ELR (cell line): ENCODE results near the gene KRTAP4-6.
"Not testable (repeated sequence)": the region's sequence is repeated elsewhere in the genome, so short reads cannot be mapped to it uniquely, and the experiment has no call there.

ENCODE experiments used
- DNase-seq: peaks from one replicate; pipeline ENCODE4 v3.0.0-alpha.2; 2015; ENCODE audit warnings: low read depth

The KRTAP4-6 gene

DNA sequence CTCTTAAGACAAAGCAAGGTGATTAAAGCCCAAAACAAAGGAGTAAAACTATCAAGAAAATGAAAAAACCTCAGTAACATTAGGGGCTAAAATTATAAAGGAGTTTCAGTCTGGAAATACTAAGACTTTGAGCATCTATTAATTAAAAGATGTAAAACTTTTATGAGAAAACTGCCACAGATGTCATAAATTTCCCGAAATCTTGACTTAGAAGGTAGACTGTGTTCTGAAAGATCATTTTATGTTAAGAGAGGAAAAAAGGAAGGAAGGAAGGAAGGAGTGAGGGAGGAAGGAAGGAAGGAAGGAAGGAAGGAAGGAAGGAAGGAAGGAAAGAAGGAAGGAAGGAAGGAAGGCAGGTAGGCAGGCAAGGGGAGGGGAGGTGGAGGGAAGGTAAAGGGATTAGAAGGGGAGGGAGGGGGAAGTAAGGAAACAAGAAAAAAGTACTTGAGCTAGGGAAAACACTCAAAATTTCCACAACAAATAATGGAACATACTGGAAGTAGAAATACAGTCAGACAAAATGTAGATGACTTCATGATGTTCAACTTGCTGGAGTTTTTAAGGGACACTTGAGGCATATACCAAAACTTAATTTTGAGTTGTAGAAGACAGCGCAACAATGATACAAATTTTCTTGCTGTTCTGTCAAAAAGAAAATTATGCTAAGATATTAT lies 7.3 kb upstream of the KRTAP4-6 start:
- DNase-seq: no peak

DNA sequence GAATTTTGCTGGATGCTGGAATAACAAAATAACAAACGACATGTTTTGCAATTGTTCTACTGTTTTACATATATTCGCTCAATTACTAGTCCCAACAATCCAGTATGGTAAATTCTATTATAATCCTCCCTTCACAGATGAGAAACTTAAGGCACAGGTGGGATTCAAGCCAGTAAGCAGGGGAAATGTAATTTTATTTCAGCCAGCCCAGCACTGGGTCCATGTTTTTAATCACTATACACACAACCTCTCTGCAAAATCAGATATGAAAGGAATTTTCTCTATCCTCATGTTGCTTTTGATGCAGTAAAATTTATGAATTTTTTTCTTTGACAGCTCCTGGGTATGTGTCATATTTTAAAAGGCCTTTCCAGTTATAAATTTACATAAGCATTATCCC lies 4.9 kb upstream of the KRTAP4-6 start:
- no peak for DNase-seq

DNA sequence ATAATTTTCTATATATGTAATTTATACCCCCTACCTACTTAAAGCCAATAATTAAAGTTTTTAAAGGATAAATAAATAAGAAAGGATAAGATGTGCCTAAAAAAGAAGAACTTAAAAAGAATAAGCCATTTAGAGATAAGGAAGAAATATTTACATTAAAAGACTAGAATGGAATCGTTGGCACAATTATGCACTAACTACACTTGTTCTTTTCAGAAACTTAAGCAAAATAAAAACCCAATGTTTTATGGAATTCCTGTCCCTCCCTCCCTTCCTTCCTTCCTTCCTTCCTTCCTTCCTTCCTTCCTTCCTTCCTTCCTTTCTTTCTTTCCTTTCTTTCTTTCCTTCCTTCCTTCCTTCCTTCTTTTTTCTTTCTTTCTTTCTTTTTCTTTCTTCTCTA lies 4.5 kb upstream of the KRTAP4-6 start:
- no peak for DNase-seq

DNA sequence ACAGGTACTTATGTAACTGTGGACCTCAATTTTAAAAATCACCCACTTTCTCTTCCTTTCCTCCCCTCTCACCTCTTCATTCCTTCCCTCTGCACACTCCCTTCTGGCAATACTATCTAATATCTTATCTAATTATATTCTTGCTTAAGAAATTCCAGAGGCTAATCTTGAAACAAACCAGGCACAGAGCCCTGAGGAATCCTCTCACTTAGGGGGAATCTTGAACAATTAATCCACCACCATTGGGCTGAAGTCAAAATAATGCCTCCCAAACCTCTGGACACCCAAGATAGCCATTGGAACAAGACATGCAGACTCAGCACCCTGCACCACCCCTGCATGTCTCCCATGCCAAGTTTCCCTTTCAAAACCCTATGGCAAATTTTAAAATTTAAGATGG lies 1.0 kb upstream of the KRTAP4-6 start:
- DNase-seq: no peak

DNA sequence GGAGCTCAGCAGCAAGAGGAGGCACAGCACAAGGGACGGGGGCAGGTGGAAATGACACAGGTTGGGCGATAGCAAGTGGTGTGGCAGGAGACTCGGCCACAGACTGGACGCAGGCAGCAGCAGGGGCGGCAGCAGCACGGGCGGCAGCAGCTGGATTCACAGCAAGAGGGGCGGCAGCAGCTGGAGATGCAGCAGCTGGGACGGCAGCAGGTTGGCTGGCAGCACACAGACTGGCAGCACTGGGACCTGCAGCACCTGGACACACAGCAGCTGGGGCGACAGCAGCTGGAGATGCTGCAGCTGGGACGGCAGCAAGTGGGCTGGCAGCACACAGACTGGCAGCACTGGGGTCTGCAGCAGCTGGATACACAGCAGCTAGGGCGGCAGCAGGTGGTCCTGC lies 479 bp downstream of the KRTAP4-6 start:
- DNase-seq: not testable (repeated sequence)

DNA sequence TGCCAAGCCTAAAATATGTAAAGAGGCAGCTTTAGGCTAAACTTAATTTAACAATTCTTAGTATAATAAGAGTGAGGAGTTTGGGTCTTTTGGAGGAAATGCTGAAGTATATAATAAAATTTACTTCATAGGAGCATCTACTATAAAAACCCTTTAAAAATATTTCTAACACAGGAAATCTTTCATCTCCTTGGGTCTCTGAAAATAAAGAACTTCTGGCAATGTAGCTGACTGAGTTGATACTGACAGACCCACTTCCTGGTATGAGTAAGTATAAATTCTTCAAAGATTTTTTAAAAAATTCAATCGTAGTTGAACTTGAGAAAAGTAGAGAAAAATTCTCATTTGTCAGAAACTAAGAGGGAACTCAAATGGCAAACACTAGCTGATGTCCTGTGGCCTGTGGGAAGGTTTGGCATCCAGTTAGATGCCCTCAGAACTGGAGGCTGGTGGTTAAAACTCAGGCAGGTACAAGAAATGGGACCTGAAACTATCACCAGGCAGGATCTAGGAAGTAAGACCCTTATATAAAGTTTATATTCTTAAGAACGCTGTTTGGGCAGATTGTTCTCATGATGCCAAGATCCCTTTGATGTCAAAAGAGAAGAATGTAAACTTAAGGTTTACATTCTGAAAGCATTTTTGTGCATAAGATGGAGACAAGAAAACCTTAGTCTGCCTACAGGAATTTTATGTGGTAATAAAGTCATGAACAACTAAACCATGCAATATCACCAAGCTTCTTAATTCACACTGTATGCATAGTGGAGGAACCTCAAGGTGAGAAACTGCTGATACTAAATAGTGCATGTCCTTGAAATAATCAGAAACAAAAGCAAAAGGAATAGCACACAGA lies 6.2 kb downstream of the KRTAP4-6 start:
- peak; percentile 38 for DNase-seq

DNA sequence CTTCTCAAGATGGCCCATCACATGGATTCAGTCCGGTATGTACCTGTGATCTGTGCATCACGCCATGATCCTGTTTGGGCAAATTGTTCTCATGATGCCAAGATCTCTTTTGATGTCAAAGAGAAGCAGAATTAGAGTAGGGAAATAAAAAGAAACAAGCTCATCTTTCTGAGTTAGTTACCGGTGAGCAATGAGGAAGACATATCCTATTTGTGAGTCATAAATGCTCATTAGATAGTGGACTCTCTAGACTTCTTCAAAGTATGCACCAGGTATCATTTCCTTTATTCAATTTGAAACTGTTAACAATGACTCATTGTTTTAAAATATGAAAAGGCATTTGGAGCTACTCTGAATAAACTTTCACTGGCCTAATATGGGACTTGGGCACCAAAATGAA lies 8.4 kb downstream of the KRTAP4-6 start:
- DNase-seq: peak; percentile 88

DNA sequence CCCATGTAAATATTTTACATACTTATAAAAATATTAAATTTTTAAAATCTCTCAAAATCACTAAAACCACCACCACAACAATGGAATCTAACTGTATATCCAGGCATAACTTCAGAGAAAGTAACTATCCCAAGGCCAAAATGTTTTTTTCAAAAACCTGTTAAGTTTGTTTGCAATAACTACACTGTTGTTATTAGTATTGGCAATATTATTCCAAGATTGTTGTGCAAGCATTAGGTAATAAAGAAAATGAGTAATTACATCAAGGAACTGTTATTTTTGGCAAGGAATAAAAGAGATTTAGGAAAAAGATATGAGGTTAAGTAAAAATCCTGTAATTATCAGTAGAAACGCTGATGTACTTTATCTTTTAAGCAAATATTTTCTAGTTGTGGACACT lies 13.0 kb downstream of the KRTAP4-6 start:
- DNase-seq: no peak

DNA sequence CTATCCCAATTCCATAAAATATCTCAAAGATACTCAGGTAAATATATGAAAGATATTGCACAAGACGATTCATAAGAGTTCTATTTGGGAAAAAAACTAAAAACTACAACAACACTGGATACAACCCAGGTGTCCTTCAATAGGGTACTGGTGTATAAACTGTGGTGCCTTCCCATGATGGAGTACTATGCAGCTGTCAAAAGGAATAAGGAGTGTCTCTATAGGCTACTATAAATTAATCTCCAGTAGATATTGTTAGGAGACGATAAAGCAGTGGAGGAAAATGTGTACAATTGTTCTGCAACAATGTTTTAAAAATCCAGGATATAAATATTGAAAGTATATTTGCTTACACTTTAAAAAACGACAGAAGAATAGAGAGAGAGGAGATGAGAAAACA lies 13.9 kb downstream of the KRTAP4-6 start:
- DNase-seq: no peak

DNA sequence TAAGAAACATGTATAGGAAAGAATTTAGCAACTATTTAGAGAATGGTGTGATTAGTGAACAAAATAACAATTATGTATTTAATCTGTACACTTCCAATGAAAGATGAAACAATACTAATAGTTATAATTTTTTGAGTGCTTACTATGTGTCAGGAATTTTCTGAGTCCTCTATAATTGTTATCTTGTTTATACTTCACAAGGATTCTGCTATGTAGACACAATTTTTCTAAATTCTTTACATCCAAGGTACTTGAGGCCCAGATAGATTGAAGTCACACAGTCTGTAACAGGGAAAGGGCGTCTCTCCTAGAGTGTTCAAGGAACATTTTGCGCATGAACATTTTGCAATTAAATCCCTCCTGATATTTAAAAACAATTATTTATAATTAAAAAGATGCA lies 15.3 kb downstream of the KRTAP4-6 start:
- DNase-seq: no peak

DNA sequence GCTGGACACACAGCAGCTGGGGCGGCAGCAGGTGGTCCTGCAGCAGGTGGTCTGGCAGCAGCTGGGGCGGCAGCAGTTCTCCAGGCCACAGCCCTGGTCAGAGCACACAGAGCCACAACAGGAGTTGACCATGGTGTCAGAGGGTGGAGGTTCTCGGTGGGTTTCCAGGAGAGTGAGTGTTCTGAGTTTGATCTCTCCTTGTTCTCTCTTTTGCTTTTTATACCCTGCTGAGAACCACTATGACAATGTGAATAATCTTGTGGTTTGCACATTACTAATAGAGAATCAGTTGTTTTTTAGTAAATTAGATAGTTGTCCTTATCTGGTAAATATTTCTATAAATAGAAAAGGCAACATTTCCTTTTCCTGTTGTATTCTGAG lies 16.4 kb downstream of the KRTAP4-6 start, which contains the start of gene KRTAP4-12:
Gene KRTAP4-12, minus strand, starts transcription at position 192 of the 381 bp plus-strand sequence. Its CDS starts 60 bp downstream, at position 132.
- DNase-seq: not testable (repeated sequence)

DNA sequence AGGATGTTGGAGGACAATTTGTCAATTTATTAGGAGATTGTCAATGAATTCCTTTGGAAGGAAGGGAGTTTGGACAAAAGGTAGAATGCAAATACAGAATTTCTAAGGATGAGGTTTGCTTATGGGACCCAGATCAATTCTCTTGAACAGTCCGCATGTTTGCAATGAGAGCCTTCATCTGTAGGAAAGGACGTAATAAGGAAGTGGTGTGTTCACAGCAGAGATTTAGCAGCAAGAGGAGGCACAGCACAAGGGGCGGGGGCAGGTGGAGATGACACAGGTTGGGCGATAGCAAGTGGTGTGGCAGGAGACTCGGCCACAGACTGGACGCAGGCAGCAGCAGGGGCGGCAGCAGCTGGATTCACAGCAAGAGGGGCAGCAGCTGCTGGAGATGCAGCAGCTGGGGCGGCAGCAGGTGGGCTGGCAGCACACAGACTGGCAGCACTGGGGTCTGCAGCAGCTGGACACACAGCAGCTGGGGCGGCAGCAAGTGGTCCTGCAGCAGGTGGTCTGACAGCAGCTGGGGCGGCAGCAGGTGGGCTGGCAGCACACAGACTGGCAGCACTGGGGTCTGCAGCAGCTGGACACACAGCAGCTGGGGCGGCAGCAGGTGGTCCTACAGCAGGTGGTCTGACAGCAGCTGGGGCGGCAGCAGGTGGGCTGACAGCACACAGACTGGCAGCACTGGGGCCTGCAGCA lies 16.9 kb downstream of the KRTAP4-6 start:
- not testable (repeated sequence) for DNase-seq

DNA sequence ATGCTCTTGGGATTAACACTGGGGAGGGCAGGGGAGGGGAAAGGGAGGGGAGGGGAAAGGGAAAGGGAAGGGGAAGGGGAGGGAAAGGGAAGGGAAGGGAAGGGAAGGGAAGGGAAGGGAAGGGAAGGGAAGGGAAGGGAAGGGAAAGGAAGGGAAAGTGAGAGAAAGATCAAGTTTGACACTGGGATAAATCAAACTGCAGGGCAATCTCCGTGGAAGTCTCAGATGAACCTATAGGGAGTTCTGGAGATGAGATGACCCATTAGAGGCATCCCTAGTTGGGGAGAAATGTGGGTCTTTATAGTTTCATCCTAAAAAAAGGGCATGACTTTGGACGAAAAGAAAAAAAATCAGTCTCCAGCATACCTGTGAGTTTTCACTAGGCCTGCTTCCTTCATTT lies 18.6 kb downstream of the KRTAP4-6 start:
- no peak for DNase-seq

DNA sequence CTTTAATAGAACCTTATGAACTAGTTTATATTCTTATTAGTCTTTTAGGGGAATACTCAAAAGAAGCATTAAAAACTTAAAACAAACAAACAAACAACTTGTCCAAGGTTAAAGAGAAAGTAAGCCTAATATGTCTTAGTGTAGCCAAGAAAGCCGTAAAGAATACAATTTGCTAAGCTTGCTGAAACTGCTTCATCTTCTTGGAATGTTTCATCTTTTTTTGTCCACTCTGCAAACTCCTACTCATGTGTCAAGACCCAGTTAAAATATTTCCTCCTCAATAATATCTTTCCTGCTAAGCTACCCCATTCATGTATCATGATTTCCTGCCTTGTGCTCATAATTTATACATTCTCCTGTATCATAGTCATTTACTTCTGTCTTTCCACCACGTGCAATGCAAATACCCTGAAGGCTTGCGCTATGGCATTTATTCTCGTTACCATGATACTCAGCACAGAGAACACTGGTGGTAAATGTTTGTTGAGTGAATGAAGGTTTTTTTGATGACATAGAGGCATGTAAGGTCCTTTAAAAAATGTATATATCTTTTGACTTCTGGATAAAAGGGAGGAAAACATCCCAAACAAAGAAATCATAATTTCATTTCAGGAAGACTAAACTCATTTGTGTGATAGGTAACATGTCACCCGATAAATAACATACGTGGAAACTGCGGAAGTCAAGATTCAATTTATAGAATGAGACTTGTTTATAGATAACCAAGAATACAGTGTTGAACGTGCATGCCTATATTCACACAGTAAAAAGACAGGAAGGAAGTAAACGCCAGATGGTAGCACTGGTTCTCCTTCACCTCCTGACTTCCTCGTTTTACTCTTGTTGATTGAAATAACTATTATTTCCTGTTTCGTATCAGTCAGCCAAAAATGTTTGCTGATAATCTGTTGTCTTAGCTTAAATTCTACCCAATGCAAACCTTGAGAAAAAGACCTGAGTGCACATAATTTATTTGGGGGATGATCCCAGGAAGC lies 20.4 kb downstream of the KRTAP4-6 start:
- peak; percentile 93 for DNase-seq

DNA sequence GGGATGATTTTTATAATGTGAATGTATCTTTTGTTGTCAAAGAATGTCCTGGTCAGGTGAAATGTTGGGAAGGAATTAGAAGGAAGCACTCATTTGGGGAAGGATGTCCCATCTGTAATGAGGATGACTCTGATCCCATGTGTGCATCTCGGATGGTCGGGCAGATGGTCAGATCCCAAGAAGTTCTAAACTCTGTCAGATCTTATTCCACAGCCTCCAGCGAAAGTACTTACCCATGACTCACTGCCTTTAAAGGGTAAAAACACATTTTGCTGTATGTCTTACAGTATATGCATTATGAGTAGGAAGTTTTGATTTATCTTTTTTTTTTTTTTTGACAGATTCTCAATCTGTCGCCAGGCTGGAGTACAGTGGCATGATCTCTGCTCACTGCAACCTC lies 21.6 kb downstream of the KRTAP4-6 start:
- peak; percentile 81 for DNase-seq

DNA sequence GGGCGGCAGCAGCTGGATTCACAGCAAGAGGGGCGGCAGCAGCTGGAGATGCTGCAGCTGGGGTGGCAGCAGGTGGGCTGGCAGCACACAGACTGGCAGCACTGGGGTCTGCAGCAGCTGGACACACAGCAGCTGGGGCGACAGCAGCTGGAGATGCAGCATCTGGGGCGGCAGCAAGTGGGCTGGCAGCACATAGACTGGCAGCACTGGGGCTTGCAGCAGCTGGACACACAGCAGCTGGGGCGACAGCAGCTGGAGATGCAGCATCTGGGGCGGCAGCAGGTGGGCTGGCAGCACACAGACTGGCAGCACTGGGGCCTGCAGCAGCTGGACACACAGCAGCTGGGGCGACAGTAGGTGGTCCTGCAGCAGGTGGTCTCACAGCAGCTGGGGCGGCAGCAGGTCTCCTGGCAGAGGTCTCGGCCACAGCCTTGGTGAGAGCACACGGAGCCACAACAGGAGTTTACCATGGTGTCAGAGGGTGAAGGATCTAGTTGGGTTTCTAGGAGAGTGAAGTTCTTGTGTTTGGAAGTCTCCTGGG lies 22.4 kb downstream of the KRTAP4-6 start, which contains the start of gene KRTAP4-11:
Gene KRTAP4-11, minus strand, starts transcription at position 528 of the 541 bp plus-strand sequence. Its CDS starts 58 bp downstream, at position 470.
- not testable (repeated sequence) for DNase-seq

DNA sequence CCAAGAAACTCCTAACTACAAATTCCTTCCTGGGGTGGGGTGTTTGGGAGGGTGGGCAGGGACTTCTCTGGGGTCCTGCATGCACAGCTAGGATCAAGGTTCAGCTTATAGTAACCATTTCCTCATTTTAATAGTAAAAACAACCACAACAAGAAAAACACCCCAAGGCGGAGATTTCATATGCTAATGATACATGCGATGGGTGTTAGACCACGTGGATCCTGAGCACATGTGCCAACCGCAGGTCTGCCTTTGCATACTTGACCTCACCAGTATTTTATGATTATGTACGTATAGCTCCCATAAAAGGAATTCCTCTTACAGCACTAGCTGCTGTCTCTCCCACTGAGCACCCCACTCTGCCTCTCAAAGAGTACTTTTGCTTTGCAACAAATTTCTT lies 24.0 kb downstream of the KRTAP4-6 start:
- DNase-seq: no peak

DNA sequence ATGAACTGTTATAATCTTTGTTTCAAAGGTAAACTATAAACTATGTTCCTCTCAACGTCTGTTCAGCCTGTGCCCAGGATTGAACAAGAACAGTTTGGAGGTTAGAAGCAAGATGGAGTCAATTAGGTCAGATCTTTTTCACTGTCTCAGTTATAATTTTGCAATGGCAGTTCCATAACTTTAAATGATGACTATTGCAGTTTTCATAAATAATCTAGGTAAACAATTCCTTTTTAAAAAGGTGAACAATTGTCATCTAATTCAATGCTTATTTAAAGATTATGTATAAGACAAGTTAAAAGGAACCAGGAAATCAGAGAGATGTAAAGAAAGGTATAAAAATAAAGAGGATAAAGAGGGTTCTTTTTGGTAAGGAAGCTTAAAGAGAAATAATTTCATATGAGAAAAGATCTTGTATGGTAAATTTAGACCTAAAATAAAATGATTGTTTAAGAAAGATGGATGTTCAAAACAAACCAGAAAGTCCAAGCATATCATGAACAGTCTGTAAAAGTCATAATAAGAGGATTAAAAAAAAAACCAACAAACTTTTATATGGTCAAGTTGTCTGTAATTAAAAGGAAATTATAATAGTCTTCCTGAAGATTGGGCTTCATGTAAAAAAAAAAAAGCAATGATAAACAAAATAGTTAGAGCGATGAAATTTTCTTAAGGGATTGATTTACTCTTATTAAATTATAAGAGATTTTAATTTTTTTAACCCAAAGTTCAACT lies 29.0 kb downstream of the KRTAP4-6 start:
- DNase-seq: peak; percentile 31

DNA sequence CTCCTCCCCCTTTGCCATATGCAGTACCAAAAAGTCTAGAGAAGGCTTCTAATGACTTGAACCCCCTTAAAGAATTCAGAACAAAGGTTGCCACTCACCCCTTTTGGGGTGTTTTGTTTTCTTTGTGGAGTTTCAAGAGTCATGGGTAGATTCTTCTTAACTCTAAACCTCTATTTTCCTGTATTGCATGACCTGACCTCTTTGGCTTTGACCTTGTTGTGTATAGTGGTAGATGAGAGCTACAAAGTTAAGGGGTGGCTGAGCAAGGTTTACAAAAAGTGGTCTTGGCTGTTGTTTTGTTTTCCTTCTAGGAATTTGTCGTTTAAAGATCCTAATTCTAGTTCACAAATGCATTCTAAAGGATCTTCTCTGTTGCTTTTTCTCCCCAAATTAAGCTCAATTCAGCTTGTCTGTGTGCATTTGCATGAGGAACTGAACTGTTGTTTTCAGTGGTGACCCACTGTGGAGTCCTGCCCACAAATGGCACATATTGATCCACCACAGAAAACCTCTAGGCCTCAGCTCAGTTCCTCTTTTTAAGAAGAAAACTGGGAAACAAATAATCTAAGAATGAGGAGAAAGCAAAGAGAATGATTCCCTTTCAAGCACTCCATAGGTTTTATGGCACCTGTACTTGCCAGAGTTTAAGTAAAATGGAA lies 31.5 kb downstream of the KRTAP4-6 start:
- not testable (repeated sequence) for DNase-seq

DNA sequence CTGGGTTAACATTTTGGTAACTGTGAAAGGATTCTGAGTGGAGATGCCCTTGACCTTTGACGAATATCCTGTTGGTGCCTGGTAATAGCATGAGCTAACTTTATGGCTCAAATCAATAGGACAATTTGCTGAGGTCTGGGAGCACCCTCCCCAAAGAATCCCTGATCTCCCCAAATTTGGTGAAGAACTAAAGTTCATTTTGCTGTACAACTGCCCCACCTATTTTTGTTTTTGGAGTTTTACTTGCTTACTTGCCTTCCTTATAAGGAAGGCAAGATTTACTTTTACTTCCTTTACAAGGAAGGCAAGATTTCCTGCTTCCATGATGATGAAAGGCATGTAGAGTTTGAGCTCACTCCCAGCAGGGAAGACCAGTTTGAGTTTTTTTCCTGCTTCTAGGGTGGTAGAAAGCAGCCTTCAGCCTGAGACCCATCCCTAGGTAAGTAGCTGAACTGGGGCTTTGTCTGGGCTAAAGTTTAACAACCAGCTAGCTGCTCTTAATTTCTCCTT lies 32.3 kb downstream of the KRTAP4-6 start:
- DNase-seq: no peak
